ENCODE measurements around the gene CCDC178.
"Not testable (repeated sequence)": the region's sequence is repeated elsewhere in the genome, so short reads cannot be mapped to it uniquely, and the experiment has no call there.

The CCDC178 gene

DNA sequence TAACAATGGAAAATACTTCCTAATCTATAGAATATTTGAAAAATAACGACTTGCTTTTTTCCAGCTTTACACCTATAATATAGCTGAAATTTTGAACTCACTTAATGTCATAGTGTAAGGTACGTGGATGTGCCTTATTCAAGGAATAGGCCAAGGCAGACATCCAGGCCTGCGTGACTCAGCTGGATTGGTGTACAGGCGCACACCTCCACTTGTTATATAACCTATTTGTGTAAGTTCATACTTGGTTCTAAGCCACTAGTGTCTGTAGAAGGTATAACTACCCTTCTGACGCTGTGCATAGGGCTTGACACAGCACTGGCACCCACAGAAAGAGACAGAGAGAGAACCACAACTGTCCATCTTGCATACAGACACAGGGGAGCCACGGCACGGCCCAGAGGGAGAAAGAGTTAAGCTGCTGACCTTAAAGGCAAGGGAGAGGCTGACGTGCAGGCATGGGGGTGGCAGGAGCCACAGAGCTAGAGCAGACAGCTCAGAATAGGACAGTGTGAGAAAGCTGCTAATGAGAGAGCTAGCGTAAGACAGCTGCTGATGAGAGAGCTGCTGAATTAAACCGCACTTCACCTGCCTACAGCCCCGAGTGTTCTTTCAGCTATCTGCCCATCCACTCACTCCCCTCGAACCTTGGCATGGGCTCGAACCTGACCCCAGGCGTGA lies 16.1 kb downstream of the CCDC178 start:
- no peak for DNase-seq (ENCODE audit: low spot score in 2 of 2)

DNA sequence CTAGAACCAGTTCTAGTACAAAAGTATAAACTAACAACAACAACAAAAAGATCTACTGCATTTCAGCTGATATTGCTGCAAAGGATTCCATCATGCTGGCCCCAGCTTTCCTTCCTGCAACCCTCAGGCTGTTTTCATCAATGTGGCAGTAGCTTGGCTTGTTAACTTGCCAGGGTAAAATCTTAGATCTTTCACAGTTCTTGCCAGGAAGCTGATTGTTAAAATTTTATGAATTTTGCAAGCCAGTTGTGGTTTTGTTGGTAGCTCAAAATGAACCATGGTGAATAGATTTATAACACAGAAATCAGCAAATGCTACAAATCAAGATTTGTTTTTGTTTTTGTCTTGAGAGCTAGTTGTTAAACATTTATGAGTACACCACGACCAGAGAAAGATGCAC lies 19.3 kb downstream of the CCDC178 start:
- no peaks in the 10 kb centered on the region for H3K36me3 ChIP-seq (replicated peaks)
- H3K4me1 ChIP-seq: no peaks in the 10 kb centered on the region
- H3K9me3 ChIP-seq: no peaks in the 10 kb centered on the region
- H3K4me3 ChIP-seq: no peak overlapping the region
- H3K27me3 ChIP-seq (ENCODE audit: low read depth): peaks cover under 1% of the 10 kb centered on the region
- DNase-seq (ENCODE audit: low spot score in 2 of 2): no peak
- in situ Hi-C loops (cut with MboI; ENCODE audit: low sequenced_read_pairs): no loop called here

More for the DNA sequence above, 16.1 kb downstream of the CCDC178 start:
- Histone ChIP-seq H3K27me3 (ENCODE audit: low read depth) (peaks cover 3% of the 10 kb centered on the region), H3K4me1 (no peaks in the 10 kb centered on the region), H3K4me3 (no peak overlapping the region), H3K9me3 (no peaks in the 10 kb centered on the region), H3K36me3 (replicated peaks) (no peaks in the 10 kb centered on the region)
- in situ Hi-C loops (cut with MboI; ENCODE audit: low sequenced_read_pairs): no loop called here

DNA sequence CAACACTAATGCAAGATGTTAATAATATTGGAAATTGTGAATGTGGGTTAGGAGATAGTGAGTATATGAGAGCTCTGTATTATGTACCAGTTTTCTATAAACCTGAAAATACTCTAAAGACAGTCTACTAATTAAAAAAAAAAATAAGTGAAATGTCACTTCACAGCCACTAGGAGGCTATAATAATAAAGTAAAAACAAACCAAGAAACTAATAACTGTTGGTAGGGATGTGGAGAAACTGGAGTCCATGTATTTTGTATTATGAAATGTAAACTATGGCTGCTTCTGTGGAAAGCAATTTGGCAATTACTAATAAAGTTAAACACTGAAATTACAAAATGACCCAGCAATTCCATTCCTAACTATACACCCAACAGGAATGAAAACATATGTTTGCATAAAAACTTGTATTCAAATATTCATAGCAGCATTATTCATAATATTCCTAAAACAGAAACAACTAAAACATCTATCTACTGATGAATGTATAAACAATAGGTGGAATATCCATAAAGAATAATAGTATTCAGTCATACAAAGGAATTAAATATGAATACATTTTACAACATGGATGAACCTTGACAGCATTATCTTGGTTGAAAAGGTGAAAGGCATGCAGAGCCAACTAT lies 36.2 kb downstream of the CCDC178 start:
- in situ Hi-C loops (cut with MboI; ENCODE audit: low sequenced_read_pairs): no loop called here
- H3K36me3 ChIP-seq (replicated peaks): no peaks in the 10 kb centered on the region
- no peaks in the 10 kb centered on the region for H3K4me1 ChIP-seq
- DNase-seq (ENCODE audit: low spot score in 2 of 2): peak in 1 of 2 experiments; percentile 15
- H3K27me3 ChIP-seq (ENCODE audit: low read depth): no peaks in the 10 kb centered on the region; the same call in 1 of the 2 replicates
- H3K4me3 ChIP-seq: no peak overlapping the region
- H3K9me3 ChIP-seq: no peaks in the 10 kb centered on the region

DNA sequence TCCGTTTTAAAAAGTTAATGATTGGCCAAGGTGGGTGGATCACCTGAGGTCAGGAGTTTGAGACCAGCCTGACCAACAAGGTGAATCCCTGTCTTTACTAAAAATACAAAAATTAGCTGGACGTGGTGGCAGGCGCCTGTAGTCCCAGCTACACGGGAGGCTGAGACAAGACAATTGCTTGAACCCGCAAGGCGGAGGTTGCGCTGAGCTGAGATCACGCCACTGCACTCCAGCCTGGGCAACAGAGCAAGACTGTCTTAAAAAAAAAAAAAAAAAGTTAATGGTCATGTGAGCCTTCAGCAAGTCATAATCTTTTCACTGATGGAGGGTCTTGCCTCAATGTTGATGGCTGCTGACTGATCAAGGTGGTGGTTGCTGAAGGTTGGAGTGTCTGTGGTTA lies 41.6 kb downstream of the CCDC178 start:
- H3K4me1 ChIP-seq; H3K36me3 ChIP-seq (replicated peaks); DNase-seq (ENCODE audit: low spot score in 2 of 2); H3K4me3 ChIP-seq; in situ Hi-C loops (cut with MboI; ENCODE audit: low sequenced_read_pairs); H3K27me3 ChIP-seq (ENCODE audit: low read depth); H3K9me3 ChIP-seq: not testable (repeated sequence)

DNA sequence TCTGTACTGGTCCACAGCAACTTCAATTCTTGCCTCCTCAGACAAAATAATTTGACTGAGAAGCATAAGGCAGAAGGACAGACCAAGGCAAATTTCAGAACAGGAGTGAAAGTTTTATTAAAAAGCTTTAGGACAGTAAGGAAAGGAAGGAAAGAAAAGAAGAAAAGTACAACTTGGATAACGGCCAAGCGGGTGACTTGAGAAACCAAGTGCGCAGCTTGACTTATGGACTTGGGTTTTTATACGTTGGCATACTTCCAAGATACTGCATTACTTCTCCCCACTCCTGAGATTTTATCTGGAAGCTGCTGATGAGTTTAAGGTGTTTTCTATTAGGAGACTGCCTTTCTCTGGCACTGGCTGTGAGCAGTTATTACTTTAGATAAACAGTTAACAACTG lies 64.7 kb downstream of the CCDC178 start:
- Histone ChIP-seq H3K4me1 (no peaks in the 10 kb centered on the region), H3K9me3 (no peaks in the 10 kb centered on the region), H3K36me3 (replicated peaks) (no peaks in the 10 kb centered on the region), H3K4me3 (no peak overlapping the region), H3K27me3 (ENCODE audit: low read depth) (no peaks in the 10 kb centered on the region)
- in situ Hi-C loops (cut with MboI; ENCODE audit: low sequenced_read_pairs): no loop called here
- no peak for DNase-seq (ENCODE audit: low spot score in 2 of 2)

DNA sequence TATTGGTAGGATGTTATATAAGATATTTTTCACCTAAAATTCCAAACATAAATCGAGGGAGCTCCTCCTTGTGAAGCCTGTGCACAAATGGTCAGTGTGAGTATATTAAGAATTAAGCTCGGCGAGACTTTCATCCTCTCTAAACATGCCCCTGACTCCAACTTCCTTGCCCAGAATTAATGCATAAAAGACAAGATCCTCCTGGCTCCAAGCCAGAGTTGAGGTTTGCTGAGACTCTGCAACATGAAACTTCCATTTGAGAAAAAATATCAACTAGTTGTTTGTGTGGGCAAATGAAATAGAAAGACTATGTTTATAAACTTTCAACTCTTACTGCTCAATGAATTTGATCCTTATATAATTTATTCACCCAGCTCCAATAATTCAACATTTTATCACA lies 68.1 kb downstream of the CCDC178 start:
- Histone ChIP-seq H3K9me3 (no peaks in the 10 kb centered on the region), H3K27me3 (ENCODE audit: low read depth) (no peaks in the 10 kb centered on the region), H3K4me1 (no peaks in the 10 kb centered on the region), H3K36me3 (replicated peaks) (no peaks in the 10 kb centered on the region), H3K4me3 (no peak overlapping the region)
- no peak for DNase-seq (ENCODE audit: low spot score in 2 of 2)
- in situ Hi-C loops (cut with MboI; ENCODE audit: low sequenced_read_pairs): no loop called here

DNA sequence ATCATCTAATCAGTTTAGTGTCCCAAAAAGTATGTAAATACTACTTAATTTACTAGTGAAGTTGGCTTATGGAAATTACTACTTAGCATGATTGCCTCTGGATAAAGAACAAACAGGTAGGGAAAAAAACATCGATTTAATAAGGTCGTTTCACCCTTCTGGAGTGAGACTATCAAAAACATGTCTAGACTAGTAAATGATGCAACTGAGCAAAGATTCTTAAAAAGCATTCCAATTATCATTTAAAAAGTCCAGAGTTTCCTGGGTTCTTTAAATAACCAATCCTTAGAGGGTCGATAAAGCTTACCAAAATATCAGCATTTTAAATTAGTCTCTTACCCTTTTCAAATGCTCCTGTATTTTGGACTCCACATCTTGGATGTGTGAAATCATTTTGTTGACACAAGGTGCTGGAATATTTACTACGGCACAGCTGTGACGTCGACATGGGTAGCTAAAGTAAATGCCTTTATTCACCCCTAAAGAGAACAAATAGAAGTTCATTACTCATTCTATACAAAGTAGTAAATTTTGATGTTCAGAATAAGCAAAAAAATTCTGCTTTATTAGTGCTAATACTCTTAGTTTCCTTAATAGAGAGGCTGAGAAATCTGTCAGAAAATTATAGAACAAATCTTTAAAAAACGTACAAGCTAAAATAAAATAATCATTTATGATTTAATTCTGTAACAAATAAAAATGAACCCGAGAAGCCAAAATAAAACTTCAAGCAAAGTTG lies 70.6 kb downstream of the CCDC178 start:
- Histone ChIP-seq H3K4me1 (no peaks in the 10 kb centered on the region), H3K4me3 (no peak overlapping the region), H3K27me3 (ENCODE audit: low read depth) (no peaks in the 10 kb centered on the region), H3K36me3 (replicated peaks) (no peaks in the 10 kb centered on the region), H3K9me3 (no peaks in the 10 kb centered on the region)
- in situ Hi-C loops (cut with MboI; ENCODE audit: low sequenced_read_pairs): no loop called here
- DNase-seq (ENCODE audit: low spot score in 2 of 2): no peak

DNA sequence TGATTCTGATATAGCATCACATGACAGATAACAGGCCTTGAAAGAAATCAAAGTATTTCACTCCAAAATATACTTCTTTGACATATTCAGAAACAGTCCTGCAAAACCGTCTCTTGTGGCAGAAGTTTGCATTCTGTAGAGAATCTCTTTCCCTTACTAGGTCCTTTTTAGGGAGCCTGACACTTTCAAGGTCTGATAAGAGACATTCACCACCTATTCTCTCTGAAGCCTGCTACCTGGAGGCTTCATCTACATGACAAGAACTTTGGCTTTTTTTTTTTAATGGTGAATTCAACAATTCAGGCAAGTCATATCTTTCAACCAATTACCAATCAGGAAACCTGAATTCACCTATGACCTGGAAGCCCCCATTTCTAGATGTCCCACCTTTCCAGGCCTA lies 83.8 kb downstream of the CCDC178 start:
- Histone ChIP-seq H3K36me3 (replicated peaks) (no peaks in the 10 kb centered on the region), H3K4me3 (no peak overlapping the region), H3K9me3 (no peaks in the 10 kb centered on the region), H3K27me3 (ENCODE audit: low read depth) (no peaks in the 10 kb centered on the region), H3K4me1 (no peaks in the 10 kb centered on the region)
- in situ Hi-C loops (cut with MboI; ENCODE audit: low sequenced_read_pairs): no loop called here
- DNase-seq (ENCODE audit: low spot score in 2 of 2): no peak

DNA sequence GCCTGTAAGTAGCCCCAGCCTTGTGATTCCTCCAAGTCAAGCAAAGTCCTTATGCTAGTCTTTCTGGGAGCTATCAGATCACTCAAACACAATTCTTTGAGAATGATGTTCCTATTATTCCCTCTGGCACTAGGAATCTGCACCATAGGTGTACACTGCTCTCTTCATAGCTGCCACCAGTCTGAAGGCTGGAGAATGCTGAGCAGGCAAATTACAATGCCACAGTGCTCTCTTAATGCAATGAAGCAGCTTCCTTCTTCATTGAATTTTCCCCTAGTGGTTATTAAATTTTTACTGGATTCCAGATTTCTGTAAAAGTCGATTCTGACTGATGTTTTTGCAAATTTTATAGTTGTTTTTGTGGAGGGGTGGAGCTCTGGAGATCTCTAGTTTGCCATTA lies 84.8 kb downstream of the CCDC178 start:
- H3K4me1 ChIP-seq: no peaks in the 10 kb centered on the region
- no peak overlapping the region for H3K4me3 ChIP-seq
- H3K9me3 ChIP-seq: no peaks in the 10 kb centered on the region
- DNase-seq (ENCODE audit: low spot score in 2 of 2): no peak
- in situ Hi-C loops (cut with MboI; ENCODE audit: low sequenced_read_pairs): no loop called here
- no peaks in the 10 kb centered on the region for H3K27me3 ChIP-seq (ENCODE audit: low read depth)
- no peaks in the 10 kb centered on the region for H3K36me3 ChIP-seq (replicated peaks)

DNA sequence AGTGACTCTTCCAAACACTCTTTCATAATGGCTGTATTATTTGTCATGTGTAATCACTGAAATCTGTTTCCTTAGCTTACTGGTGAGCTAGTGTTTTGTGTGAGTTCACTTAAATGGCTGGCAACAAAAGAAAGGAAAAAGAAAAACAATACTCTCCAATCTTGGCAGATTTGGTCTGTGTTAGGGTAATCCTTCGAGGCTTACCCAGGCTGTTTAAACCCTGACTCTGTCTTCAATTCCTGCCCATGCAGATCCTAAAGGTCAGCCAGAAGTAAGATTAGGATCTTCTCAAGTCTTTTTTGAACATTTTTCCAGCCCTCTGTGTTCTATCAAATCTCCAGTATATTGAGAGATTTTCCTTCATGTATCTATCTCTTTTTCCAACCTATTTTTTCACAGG lies 85.3 kb downstream of the CCDC178 start:
- in situ Hi-C loops (cut with MboI; ENCODE audit: low sequenced_read_pairs): no loop called here
- Histone ChIP-seq H3K4me3 (no peak overlapping the region), H3K27me3 (ENCODE audit: low read depth) (no peaks in the 10 kb centered on the region), H3K36me3 (replicated peaks) (no peaks in the 10 kb centered on the region), H3K9me3 (no peaks in the 10 kb centered on the region), H3K4me1 (no peaks in the 10 kb centered on the region)
- no peak for DNase-seq (ENCODE audit: low spot score in 2 of 2)

DNA sequence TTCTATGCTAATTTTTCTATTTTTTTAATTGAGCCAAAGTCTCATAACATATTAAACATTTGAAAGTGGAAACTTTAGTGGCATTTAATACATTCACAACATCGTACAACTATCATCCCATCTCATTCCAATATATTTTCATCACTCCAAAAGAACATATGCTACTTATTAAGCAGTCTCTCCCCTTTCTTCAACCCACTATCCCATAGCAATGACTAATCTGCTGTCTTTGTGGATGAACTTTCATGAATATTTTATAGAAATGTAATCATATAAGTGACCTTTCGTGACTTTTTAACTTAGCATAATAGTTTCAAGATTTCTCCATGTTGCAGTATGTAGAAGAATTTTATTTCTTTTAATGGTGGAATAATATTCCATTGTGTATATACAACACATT lies 90.3 kb downstream of the CCDC178 start:
- Histone ChIP-seq H3K4me3 (no peak overlapping the region), H3K27me3 (ENCODE audit: low read depth) (no peaks in the 10 kb centered on the region), H3K36me3 (replicated peaks) (no peaks in the 10 kb centered on the region), H3K9me3 (no peaks in the 10 kb centered on the region), H3K4me1 (no peaks in the 10 kb centered on the region)
- in situ Hi-C loops (cut with MboI; ENCODE audit: low sequenced_read_pairs): no loop called here
- DNase-seq (ENCODE audit: low spot score in 2 of 2): no peak

DNA sequence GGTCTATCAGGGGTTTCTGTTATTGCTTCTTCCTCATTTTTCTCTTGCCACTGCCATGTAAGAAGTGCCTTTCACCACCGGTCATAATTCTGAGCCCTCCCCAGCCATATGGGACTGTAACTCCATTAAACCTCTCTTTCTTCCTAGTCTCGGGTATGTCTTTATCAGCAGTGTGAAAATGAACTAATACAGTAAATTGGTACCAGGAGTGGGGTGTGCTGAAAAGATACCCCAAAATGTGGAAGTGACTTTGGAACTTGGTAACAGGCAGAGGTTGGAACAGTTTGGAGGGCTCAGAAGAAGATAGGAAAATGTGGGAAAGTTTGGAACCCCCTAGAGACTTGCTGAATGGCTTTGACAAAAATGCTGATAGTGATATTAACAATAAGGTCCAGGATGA lies 100.8 kb downstream of the CCDC178 start:
- in situ Hi-C loops (cut with MboI; ENCODE audit: low sequenced_read_pairs): not testable (repeated sequence)

DNA sequence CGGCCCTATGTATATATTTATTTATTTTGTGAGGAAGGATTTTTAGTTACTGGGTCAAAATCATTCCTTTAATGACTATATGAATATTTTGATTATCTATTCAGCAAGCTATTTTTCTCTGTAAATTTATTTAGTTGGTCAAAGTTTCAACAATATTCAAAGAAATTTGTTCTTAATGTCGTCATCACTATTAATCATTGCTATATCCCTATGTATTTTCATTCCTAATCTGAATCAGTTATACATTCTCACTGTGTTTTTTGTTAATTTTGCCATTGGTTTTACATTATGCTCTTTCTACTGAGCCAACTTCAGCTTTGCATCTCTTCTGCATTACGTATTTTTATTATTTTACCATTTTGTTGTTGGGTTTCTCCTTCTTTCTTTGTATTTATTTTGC lies 105.7 kb downstream of the CCDC178 start:
- H3K4me1 ChIP-seq: no peaks in the 10 kb centered on the region
- H3K27me3 ChIP-seq (ENCODE audit: low read depth): no peaks in the 10 kb centered on the region
- no peak overlapping the region for H3K4me3 ChIP-seq
- no peak for DNase-seq (ENCODE audit: low spot score in 2 of 2)
- in situ Hi-C loops (cut with MboI; ENCODE audit: low sequenced_read_pairs): no loop called here
- no peaks in the 10 kb centered on the region for H3K9me3 ChIP-seq
- no peaks in the 10 kb centered on the region for H3K36me3 ChIP-seq (replicated peaks)

More for the DNA sequence above, 100.8 kb downstream of the CCDC178 start:
- H3K36me3 ChIP-seq (replicated peaks); H3K4me3 ChIP-seq; DNase-seq (ENCODE audit: low spot score in 2 of 2); H3K27me3 ChIP-seq (ENCODE audit: low read depth); H3K9me3 ChIP-seq; H3K4me1 ChIP-seq: not testable (repeated sequence)

DNA sequence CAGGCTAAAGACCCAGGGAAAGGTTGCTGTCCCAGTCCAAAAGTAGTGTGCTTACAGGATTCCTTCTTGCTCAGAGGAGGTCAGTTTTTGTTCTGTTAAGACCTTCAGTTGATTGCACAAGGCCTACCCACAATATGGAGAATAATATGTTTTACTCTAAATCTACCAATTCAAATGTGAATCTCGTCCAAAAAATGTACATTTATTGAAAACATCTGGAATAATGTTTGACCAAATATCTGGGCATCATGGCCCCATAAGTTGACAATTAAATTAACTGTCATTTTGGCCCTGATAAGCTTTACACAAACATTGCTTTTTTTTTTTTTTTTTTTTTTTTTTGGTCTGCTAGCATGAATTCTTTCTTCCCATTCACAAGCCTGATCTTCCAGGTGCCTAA lies 109.8 kb downstream of the CCDC178 start:
- no peaks in the 10 kb centered on the region for H3K9me3 ChIP-seq
- H3K4me3 ChIP-seq: no peak overlapping the region
- in situ Hi-C loops (cut with MboI; ENCODE audit: low sequenced_read_pairs): no loop called here
- no peaks in the 10 kb centered on the region for H3K4me1 ChIP-seq
- no peak for DNase-seq (ENCODE audit: low spot score in 2 of 2)
- no peaks in the 10 kb centered on the region for H3K36me3 ChIP-seq (replicated peaks)
- no peaks in the 10 kb centered on the region for H3K27me3 ChIP-seq (ENCODE audit: low read depth)

Measured in HAP-1 (cell line).